HG03342 (cell line): ENCODE data around the gene SH3PXD2B.

ENCODE experiments used
- ATAC-seq: cut with Tn5 transposase; IDR thresholded peaks from one replicate; pipeline ENCODE4 v1.9.1; 2021; ENCODE audit warnings: mild to moderate bottlenecking, moderate library complexity; ENCODE audit not compliant: unreplicated experiment

SH3PXD2B gene

GRCh38 chr5:172453986-172454357 lies 353 bp downstream of the SH3PXD2B start:
- ATAC-seq: no peak

DNA sequence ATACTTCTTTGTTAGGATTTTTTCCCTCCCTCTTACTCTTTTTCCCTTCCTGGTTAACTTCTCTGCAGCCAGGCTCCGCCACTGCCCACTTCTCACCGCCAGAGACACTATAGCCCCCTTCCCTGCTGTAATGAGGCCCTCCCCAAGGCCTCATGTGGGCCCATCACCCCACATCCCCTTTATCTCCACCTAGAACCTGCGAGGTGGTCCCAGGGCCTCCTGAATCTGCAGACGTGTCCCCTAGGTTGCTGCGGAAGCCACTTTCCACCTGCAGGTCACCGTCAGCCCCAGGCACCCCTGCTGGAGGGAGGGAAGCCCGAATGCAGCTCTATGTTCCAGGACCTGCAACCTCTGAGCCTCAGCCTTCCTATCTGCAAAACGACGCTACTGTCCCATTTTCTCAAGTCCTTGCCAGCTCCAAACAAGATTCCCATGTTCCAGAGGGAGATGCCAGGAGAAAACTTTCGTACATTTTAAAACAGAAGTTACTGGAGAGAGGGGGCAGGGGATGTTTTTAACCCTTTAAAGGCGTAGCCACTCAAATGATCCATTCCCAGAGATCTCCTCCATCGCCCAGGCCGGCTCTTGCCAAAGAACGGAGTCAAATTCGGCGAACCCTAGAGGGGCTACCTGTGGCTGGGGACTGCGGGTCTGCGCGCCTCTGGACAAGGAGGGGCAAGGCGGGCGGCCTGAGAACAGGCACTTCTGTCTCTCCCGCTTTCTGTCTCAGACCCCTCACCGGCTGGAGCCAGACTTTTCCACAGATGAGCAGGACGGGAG lies 929 bp downstream of the SH3PXD2B start:
- ATAC-seq: no peak

DNA sequence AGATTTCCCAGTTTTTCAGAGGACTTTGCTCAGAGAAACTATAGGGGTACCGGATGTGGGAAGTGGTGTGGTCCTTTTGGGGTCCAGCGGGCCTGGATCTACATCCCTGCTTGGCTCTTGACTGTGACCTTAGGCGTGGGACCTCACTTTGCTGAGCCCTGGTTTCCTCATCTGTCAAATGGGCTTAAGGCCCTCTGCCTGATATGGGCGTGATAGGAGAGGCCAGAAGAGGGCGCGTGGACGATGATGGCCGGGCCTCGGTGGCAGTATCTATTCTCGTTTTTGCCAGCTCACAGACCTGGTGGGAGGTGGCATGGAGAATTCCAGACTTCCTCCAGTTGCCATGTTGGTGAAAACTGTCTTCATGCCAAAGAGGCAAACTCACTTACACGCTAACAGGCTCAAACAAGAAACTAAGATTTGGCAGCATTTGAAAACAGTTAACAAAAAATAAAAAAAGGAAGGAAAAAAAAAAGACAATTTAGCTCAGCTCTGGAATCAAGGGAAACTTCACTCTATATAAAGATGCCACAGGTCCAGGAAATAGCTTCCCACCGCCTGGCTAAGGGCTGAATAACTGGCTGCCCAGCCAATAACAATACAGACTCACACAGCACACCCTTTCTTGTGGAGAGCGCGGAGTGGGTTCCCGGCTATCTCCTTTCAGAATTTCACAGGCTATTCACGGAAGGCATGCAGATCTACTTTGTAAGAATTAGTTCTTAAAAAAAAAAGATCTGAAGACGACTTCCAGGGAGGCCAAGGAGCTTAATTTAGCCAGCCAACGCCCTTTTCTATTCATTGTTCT lies 1.7 kb downstream of the SH3PXD2B start:
- ATAC-seq: no peak

- no peak for ATAC-seq
Observed at GRCh38 chr5:172451771-172452197, 2.5 kb downstream of the SH3PXD2B start.

GRCh38 chr5:172450861-172451695 lies 3.2 kb downstream of the SH3PXD2B start:
- no peak for ATAC-seq

DNA sequence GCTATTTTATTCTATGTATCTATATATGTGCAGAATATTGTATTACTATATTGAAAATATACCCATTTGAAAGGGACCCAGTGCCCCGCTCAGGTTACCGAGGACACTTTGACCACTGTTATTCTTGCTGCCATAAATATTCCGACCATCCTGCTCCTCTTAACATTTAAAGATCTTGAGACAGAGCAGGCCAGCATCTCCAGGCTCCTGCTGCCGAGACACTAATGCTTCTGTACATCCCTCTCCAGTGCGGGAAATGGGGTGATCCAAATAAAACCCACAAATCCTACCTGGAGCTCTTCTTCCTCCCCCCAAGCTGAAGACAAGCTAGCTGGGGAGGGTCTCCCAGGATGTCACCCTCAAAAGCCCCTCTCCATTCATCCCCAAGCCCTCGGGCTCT lies 3.9 kb downstream of the SH3PXD2B start:
- ATAC-seq: no peak

- no peak for ATAC-seq
Observed at GRCh38 chr5:172448999-172449398, 5.3 kb downstream of the SH3PXD2B start.

DNA sequence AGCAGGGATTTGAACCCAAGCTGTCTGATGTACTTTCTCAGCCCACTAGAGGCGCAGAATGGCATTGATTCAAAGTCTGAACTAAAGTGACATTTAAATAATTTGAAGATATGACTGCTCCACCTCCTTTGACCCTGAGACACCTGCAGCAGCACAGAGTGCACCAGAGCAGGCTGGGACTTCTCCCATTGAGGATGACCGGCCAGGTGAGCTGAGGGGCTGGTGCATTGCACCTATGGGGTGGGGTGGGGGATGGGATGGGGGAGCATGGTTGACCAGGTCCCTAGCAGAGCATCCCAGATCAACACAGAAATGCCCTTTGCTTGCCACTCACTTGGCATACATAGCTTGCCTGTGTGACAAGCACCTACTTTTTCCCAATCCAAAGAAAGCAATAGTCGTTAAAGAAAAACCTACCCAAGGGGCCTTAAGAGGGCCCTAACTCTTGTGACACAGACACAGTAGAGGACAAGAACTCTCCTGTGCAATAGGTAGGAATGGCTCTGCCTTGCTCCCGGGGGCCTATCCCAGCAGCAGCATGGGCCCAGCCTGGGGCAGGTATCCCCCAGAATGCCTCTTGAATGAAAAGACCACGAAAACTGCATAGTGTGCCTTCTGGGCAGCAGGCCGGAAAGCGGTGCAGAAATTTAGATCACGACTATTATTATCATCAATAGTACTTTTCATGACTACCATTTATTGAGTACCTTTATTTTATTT lies 6.5 kb downstream of the SH3PXD2B start:
- no peak for ATAC-seq

DNA sequence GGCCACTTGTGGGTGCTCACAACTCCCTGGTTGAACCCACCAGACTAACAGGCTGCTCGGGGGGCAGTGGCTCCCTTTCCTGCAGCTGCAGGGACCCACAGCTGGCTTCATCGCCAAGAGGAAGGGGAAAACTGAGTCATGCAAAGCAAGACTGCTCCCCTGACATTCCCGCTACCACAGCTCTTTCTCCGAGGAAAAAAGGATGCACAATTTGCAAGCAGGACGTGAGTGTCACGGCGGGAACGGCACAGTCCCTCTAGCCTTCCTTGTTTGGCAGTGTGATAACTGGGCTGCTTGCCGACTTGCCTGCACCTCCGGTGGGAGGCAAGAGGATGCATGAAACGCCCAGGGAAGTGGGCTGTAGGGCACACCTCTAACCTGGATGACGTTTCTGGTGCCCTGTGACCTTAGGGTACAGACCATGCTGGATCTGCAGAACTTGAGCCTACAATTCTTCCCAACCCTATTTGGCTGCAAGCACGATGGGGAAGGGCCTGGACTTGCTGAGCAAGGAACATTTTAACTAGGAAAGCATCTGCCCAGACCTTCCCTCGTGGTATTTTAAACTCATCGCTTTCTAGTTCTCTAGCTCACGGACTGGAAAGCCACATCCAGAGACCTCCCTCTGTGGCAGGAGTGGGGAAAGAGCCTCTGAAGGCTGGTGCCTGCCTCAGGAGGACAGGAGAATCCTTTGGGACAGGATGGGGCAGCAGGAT lies 7.8 kb downstream of the SH3PXD2B start:
- ATAC-seq: no peak

DNA sequence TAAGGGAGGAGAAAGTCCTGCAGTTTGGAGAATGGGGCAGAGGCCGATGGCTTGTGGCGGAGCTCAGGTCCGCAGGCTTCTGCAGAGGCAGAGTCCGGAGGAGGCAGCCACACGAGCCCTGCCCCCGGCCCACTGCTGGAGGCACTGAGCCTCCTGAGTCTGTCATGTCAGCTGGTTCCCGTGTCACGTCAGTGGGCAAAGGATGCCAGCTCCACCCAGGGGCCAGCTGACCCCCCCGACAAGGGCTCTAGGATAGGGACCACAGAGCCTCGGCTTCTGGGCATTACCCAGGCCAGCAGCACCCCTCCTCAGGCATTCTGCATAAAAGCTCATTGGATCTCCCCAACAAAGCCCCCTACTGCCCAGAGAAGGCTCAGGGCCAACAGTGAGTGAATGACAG lies 8.5 kb downstream of the SH3PXD2B start:
- ATAC-seq: no peak

GRCh38 chr5:172444626-172445365 lies 9.5 kb downstream of the SH3PXD2B start:
- ATAC-seq: no peak

GRCh38 chr5:172444110-172444510 lies 10.2 kb downstream of the SH3PXD2B start:
- ATAC-seq: no peak

DNA sequence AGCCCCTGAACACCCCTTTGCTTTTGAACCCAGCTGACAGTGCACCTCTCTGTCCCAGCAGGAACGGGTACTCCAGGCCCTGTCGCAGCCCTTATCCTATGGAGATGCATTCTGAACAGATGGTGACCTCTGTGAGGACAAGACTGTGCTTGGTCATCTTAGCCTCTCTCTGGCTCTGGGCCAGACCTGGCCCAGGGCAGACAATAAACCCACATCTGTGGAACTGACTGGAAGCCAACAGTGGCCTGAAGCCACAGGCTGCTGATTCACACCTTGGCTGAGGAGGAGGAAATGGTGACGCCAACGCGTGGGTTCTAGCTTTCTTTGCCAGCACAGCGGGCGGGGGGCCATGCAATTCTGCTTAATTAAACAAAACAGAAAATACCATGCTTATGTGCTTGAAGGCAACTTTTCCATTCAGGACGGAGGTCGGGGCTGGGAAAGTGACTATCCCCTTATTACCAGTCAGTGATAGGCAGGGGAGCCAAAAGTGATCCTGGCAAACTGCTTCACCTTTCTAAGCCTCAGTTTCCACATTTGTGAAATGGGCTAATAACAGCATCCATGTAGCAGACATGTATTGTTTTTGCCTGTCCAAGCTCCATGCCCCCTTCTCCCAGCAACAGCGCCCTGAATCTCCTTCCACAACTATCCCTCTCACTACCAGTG lies 10.8 kb downstream of the SH3PXD2B start:
- no peak for ATAC-seq

GRCh38 chr5:172442592-172442991 lies 11.7 kb downstream of the SH3PXD2B start:
- ATAC-seq: no peak

GRCh38 chr5:172441262-172441751 lies 13.0 kb downstream of the SH3PXD2B start:
- ATAC-seq: no peak

GRCh38 chr5:172440486-172440885 lies 13.8 kb downstream of the SH3PXD2B start:
- no peak for ATAC-seq

DNA sequence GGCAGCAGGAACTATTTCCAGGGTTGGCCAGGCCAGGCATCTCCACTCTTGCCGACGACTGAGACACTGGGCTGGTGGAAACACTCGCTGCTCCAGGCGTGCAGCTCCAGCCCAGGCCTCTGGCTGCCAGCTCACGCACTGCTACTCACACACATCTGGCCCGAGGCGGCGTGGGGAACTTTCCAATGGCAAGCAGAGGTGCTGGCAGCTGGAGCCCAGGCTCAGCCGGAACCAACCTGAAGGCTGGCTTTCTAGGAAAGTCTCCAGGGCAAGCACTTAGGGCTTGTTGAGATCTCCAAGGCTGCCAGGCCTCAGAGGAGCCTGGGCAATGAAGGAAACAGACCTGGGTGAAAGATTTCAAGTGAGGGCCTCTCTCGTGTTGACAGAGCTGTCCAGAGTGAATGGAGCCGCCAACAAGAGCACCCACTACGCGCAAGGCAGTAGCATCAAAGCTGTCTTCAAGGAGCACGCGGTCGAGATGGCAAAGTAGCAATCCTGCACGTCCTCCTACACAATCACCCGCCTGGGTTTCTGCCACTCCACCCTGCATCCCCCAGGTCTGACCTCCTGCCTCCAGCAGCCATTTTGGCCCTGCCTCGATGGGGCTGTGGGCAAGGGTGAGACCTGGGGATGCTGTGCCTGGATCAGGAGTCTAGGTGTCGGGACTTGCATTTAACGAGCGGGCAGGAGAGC lies 14.4 kb downstream of the SH3PXD2B start:
- no peak for ATAC-seq

DNA sequence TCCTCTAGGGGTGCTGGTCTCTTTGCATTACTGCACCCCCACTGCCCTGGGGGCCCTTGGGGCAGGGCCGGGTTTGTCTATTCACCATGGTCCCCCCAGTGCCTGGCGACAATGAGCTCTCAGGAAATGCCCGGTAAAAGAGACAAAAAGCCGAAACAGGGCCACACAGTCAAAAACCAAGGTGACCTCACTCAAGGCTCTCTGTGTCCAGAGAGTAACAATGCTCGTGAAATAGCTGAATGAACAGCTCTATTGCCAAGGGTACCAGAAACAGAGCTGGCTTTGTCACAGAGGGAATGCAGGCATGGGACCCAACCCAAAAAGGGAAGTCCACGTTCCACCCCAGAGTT lies 16.0 kb downstream of the SH3PXD2B start:
- ATAC-seq: no peak
